OCI-LY3 (cell line): ENCODE measurements around the gene PPIP5K2.
"Not testable (repeated sequence)": the region's sequence is repeated elsewhere in the genome, so short reads cannot be mapped to it uniquely, and the experiment has no call there.

ENCODE experiments used
- H2AFZ ChIP-seq: fragments of 200-600, 300-600 bp; shearing (Covaris generic); 2 replicates; pipeline ENCODE4 v1.6.0; 2014; ENCODE audit warnings: antibody characterized with exemption, low read depth, low read length
- H3K27ac ChIP-seq: fragments of 200-600, 300-600 bp; sonication (generic); 2 replicates; pipeline ENCODE4 v1.5.1; 2014; ENCODE audit warnings: mild to moderate bottlenecking, low read length, moderate library complexity, mixed read lengths
- H3K27me3 ChIP-seq: fragments of 200-600, 300-600 bp; sonication (generic); 2 replicates; pipeline ENCODE4 v1.6.1; 2014; ENCODE audit warnings: low read depth, low read length, mixed read lengths
- H3K36me3 ChIP-seq: fragments of 200-600, 300-600 bp; sonication (generic); replicated peaks from 2 replicates; pipeline ENCODE3; 2014; ENCODE audit warnings: low read depth, low read length, mixed read lengths
- H3K4me1 ChIP-seq: fragments of 300-600, 200-600 bp; sonication (generic); 2 replicates; pipeline ENCODE4 v1.6.1; 2014; ENCODE audit warnings: low read length, mixed read lengths
- H3K4me2 ChIP-seq: fragments of 200-600, 300-600 bp; sonication (generic); 2 replicates; pipeline ENCODE4 v1.6.1; 2014; ENCODE audit warnings: low read length, mixed read lengths
- H3K4me3 ChIP-seq: fragments of 300-600, 200-600 bp; sonication (generic); 2 replicates; pipeline ENCODE4 v1.5.1; 2014; ENCODE audit warnings: antibody characterized with exemption, mild to moderate bottlenecking, low read length, moderate library complexity
- H3K79me2 ChIP-seq: fragments of 300-600, 200-600 bp; shearing (Covaris generic); 2 replicates; pipeline ENCODE4 v1.6.1; 2014; ENCODE audit warnings: mild to moderate bottlenecking, low read length, mixed read lengths
- H3K9ac ChIP-seq: fragments of 300-600, 200-600 bp; shearing (Covaris generic); 2 replicates; pipeline ENCODE4 v1.6.0; 2014; ENCODE audit warnings: mild to moderate bottlenecking, low read length, moderate library complexity
- H3K9me3 ChIP-seq: fragments of 200-600, 300-600 bp; shearing (Covaris generic); 2 replicates; pipeline ENCODE4 v1.6.1; 2014; ENCODE audit warnings: low read length, mixed read lengths; ENCODE audit not compliant: insufficient read depth
- H4K20me1 ChIP-seq: fragments of 200-600, 300-600 bp; sonication (generic); 2 replicates; pipeline ENCODE4 v1.6.1; 2016; ENCODE audit warnings: low read length, mixed read lengths; ENCODE audit not compliant: insufficient read depth
- EZH2phosphoT487 ChIP-seq: fragments of 200-600 bp; shearing (Covaris generic); IDR thresholded peaks from 2 replicates; pipeline ENCODE4 v1.6.1; 2018; ENCODE audit warnings: antibody characterized with exemption, mixed run types, low read depth
- TF ChIP-seq, protein P1 (sequence below): fragments of 200-600, 300-600 bp; sonication (generic); IDR thresholded peaks from 2 replicates; pipeline ENCODE4 v1.5.1; 2014; ENCODE audit warnings: antibody characterized with exemption, low read length, low read depth

The PPIP5K2 gene

DNA sequence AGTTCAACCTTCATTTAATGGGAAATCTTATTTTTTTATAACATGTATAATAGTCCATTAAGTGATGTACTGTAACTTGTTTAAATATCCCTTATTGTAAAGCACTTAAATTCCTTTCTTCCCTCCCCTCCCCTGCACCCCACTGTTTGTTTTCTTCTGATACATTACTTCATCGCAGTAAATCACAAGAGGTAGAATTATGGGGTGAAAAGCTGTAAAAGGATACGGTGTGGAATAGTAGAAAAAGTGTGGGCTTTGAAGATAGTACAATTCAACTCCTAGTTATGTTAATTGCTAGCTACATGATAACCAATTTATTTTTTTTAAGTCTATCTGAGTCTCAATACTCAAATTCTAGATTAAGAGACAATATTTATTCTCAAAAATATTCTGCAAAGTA is 96.6 kb downstream of the PPIP5K2 start:
- Histone ChIP-seq H3K4me1 (peaks cover 5% of the 10 kb centered on the region; the same call in 1 of the 2 replicates), H3K4me2 (no peak overlapping the region), H3K27me3 (no peaks in the 10 kb centered on the region), H3K79me2 (no peaks in the 10 kb centered on the region), H3K4me3 (no peak overlapping the region), H3K27ac (no peak overlapping the region), H3K9ac (no peak overlapping the region), H2AFZ (no peak overlapping the region), H4K20me1 (no peaks in the 10 kb centered on the region), H3K9me3 (no peaks in the 10 kb centered on the region), H3K36me3 (no peaks in the 10 kb centered on the region)
- TF ChIP-seq, protein P1, sequence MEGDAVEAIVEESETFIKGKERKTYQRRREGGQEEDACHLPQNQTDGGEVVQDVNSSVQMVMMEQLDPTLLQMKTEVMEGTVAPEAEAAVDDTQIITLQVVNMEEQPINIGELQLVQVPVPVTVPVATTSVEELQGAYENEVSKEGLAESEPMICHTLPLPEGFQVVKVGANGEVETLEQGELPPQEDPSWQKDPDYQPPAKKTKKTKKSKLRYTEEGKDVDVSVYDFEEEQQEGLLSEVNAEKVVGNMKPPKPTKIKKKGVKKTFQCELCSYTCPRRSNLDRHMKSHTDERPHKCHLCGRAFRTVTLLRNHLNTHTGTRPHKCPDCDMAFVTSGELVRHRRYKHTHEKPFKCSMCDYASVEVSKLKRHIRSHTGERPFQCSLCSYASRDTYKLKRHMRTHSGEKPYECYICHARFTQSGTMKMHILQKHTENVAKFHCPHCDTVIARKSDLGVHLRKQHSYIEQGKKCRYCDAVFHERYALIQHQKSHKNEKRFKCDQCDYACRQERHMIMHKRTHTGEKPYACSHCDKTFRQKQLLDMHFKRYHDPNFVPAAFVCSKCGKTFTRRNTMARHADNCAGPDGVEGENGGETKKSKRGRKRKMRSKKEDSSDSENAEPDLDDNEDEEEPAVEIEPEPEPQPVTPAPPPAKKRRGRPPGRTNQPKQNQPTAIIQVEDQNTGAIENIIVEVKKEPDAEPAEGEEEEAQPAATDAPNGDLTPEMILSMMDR: no peak

DNA sequence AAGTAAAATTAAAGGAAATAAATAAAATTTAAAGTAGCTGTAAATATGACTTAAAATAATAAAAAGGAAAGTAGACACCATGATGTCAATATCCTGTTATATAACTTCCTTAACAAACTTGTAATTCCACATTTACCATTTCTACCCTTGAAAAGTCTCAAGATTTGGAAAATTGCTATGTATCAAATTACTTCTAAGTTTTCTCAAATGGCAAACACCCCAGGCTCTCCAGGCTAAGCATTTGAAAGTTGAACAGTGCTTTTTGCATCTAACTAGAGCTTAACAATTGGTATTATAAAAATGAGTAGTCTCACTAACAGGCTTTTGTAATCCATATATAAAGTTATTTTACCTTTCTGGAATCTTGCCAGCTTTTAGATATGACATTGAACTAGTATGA is 97.0 kb downstream of the PPIP5K2 start:
- Histone ChIP-seq H3K36me3 (no peaks in the 10 kb centered on the region), H3K9me3 (no peaks in the 10 kb centered on the region), H2AFZ (no peak overlapping the region), H3K9ac (no peak overlapping the region), H3K27me3 (no peaks in the 10 kb centered on the region), H3K79me2 (no peaks in the 10 kb centered on the region), H3K4me1 (peaks cover under 1% of the 10 kb centered on the region; the same call in 1 of the 2 replicates), H3K4me3 (no peak overlapping the region), H3K4me2 (no peak overlapping the region), H3K27ac (no peak overlapping the region), H4K20me1 (no peaks in the 10 kb centered on the region)
- TF ChIP-seq EZH2phosphoT487: no peak
- TF ChIP-seq, protein P1: no peak

DNA sequence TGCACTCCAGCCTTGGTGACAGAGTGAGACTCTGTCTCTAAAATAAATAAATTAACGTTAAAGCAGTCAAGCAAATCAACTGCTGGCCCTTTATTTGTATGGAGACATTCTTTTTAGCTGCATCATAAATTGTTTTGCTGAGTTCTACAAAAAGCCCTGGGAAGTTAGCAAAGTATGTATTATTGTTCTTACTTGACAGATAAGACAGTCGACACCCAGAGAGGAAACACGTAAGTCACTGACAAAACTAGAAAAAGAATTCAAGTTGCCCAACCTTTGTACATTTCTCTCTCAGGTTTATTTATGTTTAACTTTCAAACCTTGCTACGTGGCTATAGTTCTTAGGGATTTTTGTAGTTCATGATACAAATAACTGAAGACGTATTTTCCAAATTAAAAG is 98.1 kb downstream of the PPIP5K2 start:
- H3K4me1 ChIP-seq: no peaks in the 10 kb centered on the region
- no peak overlapping the region for H3K9ac ChIP-seq
- H3K4me2 ChIP-seq: no peak overlapping the region
- H4K20me1 ChIP-seq: no peaks in the 10 kb centered on the region
- no peak overlapping the region for H3K4me3 ChIP-seq
- no peaks in the 10 kb centered on the region for H3K79me2 ChIP-seq
- H2AFZ ChIP-seq: no peak overlapping the region
- H3K27ac ChIP-seq: no peak overlapping the region
- H3K27me3 ChIP-seq: no peaks in the 10 kb centered on the region
- H3K9me3 ChIP-seq: no peaks in the 10 kb centered on the region
- TF ChIP-seq, protein P1: no peak
- no peak for TF ChIP-seq EZH2phosphoT487
- no peaks in the 10 kb centered on the region for H3K36me3 ChIP-seq

DNA sequence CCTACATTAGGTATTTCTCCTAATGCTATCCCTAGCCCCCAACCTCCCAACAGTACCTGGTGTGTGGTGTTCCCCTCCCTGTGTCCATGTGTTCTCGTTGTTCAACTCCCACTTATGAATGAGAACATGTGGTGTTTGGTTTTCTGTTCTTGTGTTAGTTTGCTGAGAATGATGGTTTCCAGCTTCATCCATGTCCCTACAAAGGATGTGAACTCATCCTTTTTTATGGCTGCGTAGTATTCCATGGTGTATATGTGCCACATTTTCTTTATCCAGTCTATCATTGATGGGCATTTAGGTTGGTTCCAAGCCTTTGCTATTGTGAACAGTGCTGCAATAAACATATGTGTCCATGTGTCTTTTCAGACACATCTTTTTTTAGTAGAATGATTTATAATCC is 99.0 kb downstream of the PPIP5K2 start:
- not testable (repeated sequence) for H3K4me2 ChIP-seq, H3K9me3 ChIP-seq

More for the DNA sequence above, 99.0 kb downstream of the PPIP5K2 start:
- H3K36me3 ChIP-seq, H3K9ac ChIP-seq, H3K79me2 ChIP-seq, H3K4me1 ChIP-seq, H3K27ac ChIP-seq, H2AFZ ChIP-seq, H3K27me3 ChIP-seq, H3K4me3 ChIP-seq, H4K20me1 ChIP-seq: not testable (repeated sequence)
